Trophoblast cell (in vitro differentiated cells and primary cell): ENCODE results near the gene TMPRSS4.

Experiments used
- DNase-seq, 2 donors: peaks; one replicate each; pipeline ENCODE4 v3.0.0-alpha.2; 2016
- H2AFZ ChIP-seq: 2 replicates; pipeline ENCODE4 v1.6.1; 2013; ENCODE audit warnings: low read length, moderate library complexity, mild to moderate bottlenecking; ENCODE audit not compliant: insufficient read depth, poor library complexity
- H2AK5ac ChIP-seq: 2 replicates; pipeline ENCODE4 v1.6.1; 2013; ENCODE audit warnings: mild to moderate bottlenecking, low read length
- H2BK120ac ChIP-seq: 2 replicates; pipeline ENCODE4 v1.6.1; 2013; ENCODE audit warnings: low read length, mild to moderate bottlenecking, moderate library complexity; ENCODE audit not compliant: insufficient read depth, poor library complexity
- H2BK12ac ChIP-seq: 2 replicates; pipeline ENCODE4 v1.6.1; 2013; ENCODE audit warnings: mild to moderate bottlenecking, low read length, moderate library complexity
- H2BK5ac ChIP-seq: 2 replicates; pipeline ENCODE4 v1.6.1; 2013; ENCODE audit warnings: low read length, low read depth, moderate library complexity, mild to moderate bottlenecking; ENCODE audit not compliant: poor library complexity
- H3K14ac ChIP-seq: 2 replicates; pipeline ENCODE4 v1.6.1; 2013; ENCODE audit warnings: mild to moderate bottlenecking, low read length
- H3K18ac ChIP-seq: 2 replicates; pipeline ENCODE4 v1.6.1; 2013; ENCODE audit warnings: mild to moderate bottlenecking, low read length
- H3K23ac ChIP-seq: 2 replicates; pipeline ENCODE4 v1.6.1; 2013; ENCODE audit warnings: low read length
- H3K27ac ChIP-seq: 2 replicates; pipeline ENCODE4 v1.5.1; 2013; ENCODE audit warnings: low read depth, mild to moderate bottlenecking, inconsistent platforms, low read length, moderate library complexity
- H3K27me3 ChIP-seq: 2 replicates; pipeline ENCODE4 v1.6.1; 2013; ENCODE audit warnings: inconsistent platforms, mild to moderate bottlenecking, low read length, moderate library complexity; ENCODE audit not compliant: insufficient read depth
- H3K36me3 ChIP-seq, 2 experiments: 1 replicate in 1 of 2; 2 replicates in 1 of 2; pipeline ENCODE4 v1.6.1; 2013; ENCODE audit warnings: low read length in 2 of 2, mild to moderate bottlenecking in 2 of 2, moderate library complexity in 1 of 2; ENCODE audit not compliant: insufficient read depth in 2 of 2, control insufficient read depth in 1 of 2
- H3K4ac ChIP-seq: 2 replicates; pipeline ENCODE4 v1.6.1; 2013; ENCODE audit warnings: low read depth, mild to moderate bottlenecking, low read length, moderate library complexity
- H3K4me1 ChIP-seq, 2 experiments: 1 replicate in 1 of 2; 2 replicates in 1 of 2; pipeline ENCODE4 v1.6.1; 2013; ENCODE audit warnings: low read length in 2 of 2, mild to moderate bottlenecking in 2 of 2, moderate library complexity in 1 of 2; ENCODE audit not compliant: insufficient read depth in 2 of 2, control insufficient read depth in 1 of 2
- H3K4me2 ChIP-seq: 2 replicates; pipeline ENCODE4 v1.6.1; 2013; ENCODE audit warnings: inconsistent platforms, mild to moderate bottlenecking, low read length, moderate library complexity
- H3K4me3 ChIP-seq: 2 replicates; pipeline ENCODE4 v1.5.1; 2013; ENCODE audit warnings: mild to moderate bottlenecking, low read depth, low read length, inconsistent platforms
- H3K79me1 ChIP-seq: one replicate; pipeline ENCODE4 v1.6.1; 2013; ENCODE audit warnings: low read length
- H3K79me2 ChIP-seq: 2 replicates; pipeline ENCODE4 v1.6.1; 2013; ENCODE audit warnings: low read length, mild to moderate bottlenecking; ENCODE audit not compliant: control insufficient read depth, insufficient read depth, poor library complexity
- H3K9ac ChIP-seq: 2 replicates; pipeline ENCODE4 v1.6.1; 2013; ENCODE audit warnings: mild to moderate bottlenecking, low read length
- H3K9me3 ChIP-seq: 2 replicates; pipeline ENCODE4 v1.6.1; 2013; ENCODE audit warnings: low read depth, mild to moderate bottlenecking, control low read depth, inconsistent platforms, low read length; ENCODE audit not compliant: insufficient read depth
- H4K12ac ChIP-seq: 2 replicates; pipeline ENCODE4 v1.6.1; 2013; ENCODE audit warnings: low read depth, mild to moderate bottlenecking, low read length, moderate library complexity
- H4K8ac ChIP-seq: 2 replicates; pipeline ENCODE4 v1.6.1; 2013; ENCODE audit warnings: low read depth, mild to moderate bottlenecking, low read length, moderate library complexity
- H4K91ac ChIP-seq: one replicate; pipeline ENCODE4 v1.6.1; 2013; ENCODE audit warnings: low read depth, mild to moderate bottlenecking, low read length, moderate library complexity
- WGBS: extraction: QIAGEN DNeasy Blood & Tissue Kit; methylation state at CpG from one replicate; pipeline ENCODE4 v1.1.7; 2013; ENCODE audit warnings: missing lambda C conversion rate; ENCODE audit not compliant: insufficient read length, insufficient coverage; ENCODE audit errors: extremely low coverage; 5-methylcytosine and 5-hydroxymethylcytosine counted together

Gene TMPRSS4

GRCh38 chr11:118126082-118126838 lies 49.4 kb downstream of the TMPRSS4 start:
- Histone ChIP-seq H3K36me3 (no peaks in the 10 kb centered on the region), H3K4me1 (no peaks in the 10 kb centered on the region), H3K9me3 (no peaks in the 10 kb centered on the region), H3K14ac (no peak overlapping the region), H3K9ac (no peak overlapping the region), H2BK5ac (no peak overlapping the region), H2BK12ac (no peak overlapping the region), H2AFZ (no peak overlapping the region), H4K8ac (no peak overlapping the region), H2BK120ac (no peak overlapping the region), H3K23ac (no peak overlapping the region), H3K18ac (no peak overlapping the region), H3K27me3 (no peaks in the 10 kb centered on the region), H4K91ac (no peak overlapping the region), H2AK5ac (no peak overlapping the region), H3K79me2 (no peaks in the 10 kb centered on the region), H3K4ac (no peak overlapping the region), H3K4me2 (no peak overlapping the region), H3K79me1 (no peaks in the 10 kb centered on the region), H3K4me3 (no peak overlapping the region), H4K12ac (no peak overlapping the region), H3K27ac (no peak overlapping the region)
- WGBS = no CpG with 5 or more reads among the region's 7 CpGs
- DNase-seq = no peak

- no peak overlapping the region for H3K14ac ChIP-seq
- H2BK120ac ChIP-seq = no peak overlapping the region
- no peak overlapping the region for H3K18ac ChIP-seq
- no peaks in the 10 kb centered on the region for H3K4me1 ChIP-seq
- no peak overlapping the region for H4K91ac ChIP-seq
- no peak overlapping the region for H3K4me2 ChIP-seq
- H3K9me3 ChIP-seq = no peaks in the 10 kb centered on the region
- H3K27me3 ChIP-seq = no peaks in the 10 kb centered on the region
- no peak overlapping the region for H2BK5ac ChIP-seq
- no peak overlapping the region for H2AK5ac ChIP-seq
- H2AFZ ChIP-seq = no peak overlapping the region
- WGBS = no CpG with 5 or more reads among the region's 4 CpGs
- H4K12ac ChIP-seq = no peak overlapping the region
- no peak overlapping the region for H4K8ac ChIP-seq
- no peak overlapping the region for H3K27ac ChIP-seq
- no peak for DNase-seq
- no peaks in the 10 kb centered on the region for H3K36me3 ChIP-seq
- no peak overlapping the region for H3K4me3 ChIP-seq
- no peak overlapping the region for H2BK12ac ChIP-seq
- H3K9ac ChIP-seq = no peak overlapping the region
- no peaks in the 10 kb centered on the region for H3K79me1 ChIP-seq
- H3K4ac ChIP-seq = no peak overlapping the region
- H3K23ac ChIP-seq = no peak overlapping the region
- H3K79me2 ChIP-seq = no peaks in the 10 kb centered on the region
Measured at GRCh38 chr11:118128310-118128709, 51.4 kb downstream of the TMPRSS4 start.

- Histone ChIP-seq H3K18ac (no peak overlapping the region), H3K4me1 (peaks cover 0 to 3% of the 10 kb centered on the region in 2 experiments), H2BK120ac (no peak overlapping the region), H4K91ac (no peak overlapping the region), H3K14ac (no peak overlapping the region), H2BK12ac (no peak overlapping the region), H3K79me1 (no peaks in the 10 kb centered on the region), H3K4me3 (no peak overlapping the region), H3K36me3 (no peaks in the 10 kb centered on the region), H2BK5ac (no peak overlapping the region), H3K27ac (no peak overlapping the region), H3K27me3 (no peaks in the 10 kb centered on the region), H4K12ac (no peak overlapping the region), H3K9me3 (no peaks in the 10 kb centered on the region), H3K79me2 (no peaks in the 10 kb centered on the region), H3K23ac (no peak overlapping the region), H2AFZ (no peak overlapping the region), H4K8ac (no peak overlapping the region), H3K4me2 (no peak overlapping the region), H2AK5ac (no peak overlapping the region), H3K4ac (no peak overlapping the region), H3K9ac (no peak overlapping the region)
- no peak for DNase-seq
- no CpG with 5 or more reads among the region's 11 CpGs for WGBS
Measured at GRCh38 chr11:118128721-118129470, 52.0 kb downstream of the TMPRSS4 start.

- Histone ChIP-seq H3K4me3 (no peak overlapping the region), H3K9ac (no peak overlapping the region), H3K27ac (no peak overlapping the region), H3K36me3 (no peaks in the 10 kb centered on the region), H3K14ac (no peak overlapping the region), H4K91ac (no peak overlapping the region), H3K4ac (no peak overlapping the region), H3K4me2 (no peak overlapping the region), H3K79me1 (no peaks in the 10 kb centered on the region), H2AK5ac (no peak overlapping the region), H3K27me3 (no peaks in the 10 kb centered on the region), H3K4me1 (peaks cover 0 to 3% of the 10 kb centered on the region in 2 experiments), H2BK12ac (no peak overlapping the region), H2AFZ (no peak overlapping the region), H3K79me2 (no peaks in the 10 kb centered on the region), H4K12ac (no peak overlapping the region), H3K18ac (no peak overlapping the region), H3K9me3 (no peaks in the 10 kb centered on the region), H3K23ac (no peak overlapping the region), H4K8ac (no peak overlapping the region), H2BK5ac (no peak overlapping the region), H2BK120ac (no peak overlapping the region)
- no CpG with 5 or more reads among the region's 6 CpGs for WGBS
- DNase-seq = no peak
Measured at GRCh38 chr11:118129471-118130172, 52.7 kb downstream of the TMPRSS4 start.
